Gastroesophageal sphincter (tissue), 3 donors: ENCODE data around the gene KIF26B.

Experiments used
- CTCF ChIP-seq, 4 experiments: fragments of 200-600 bp in 2 of 4; fragments of 450-650 bp in 2 of 4; sonication (generic) in 1 of 4; IDR thresholded peaks; one replicate each; pipeline ENCODE4 v1.5.1; 2017 to 2019; ENCODE audit warnings: antibody characterized with exemption in 4 of 4, mild to moderate bottlenecking in 2 of 4, moderate library complexity in 2 of 4
- POLR2AphosphoS5 ChIP-seq: sonication (generic); formaldehyde crosslinking; IDR thresholded peaks from one replicate; pipeline ENCODE4 v1.6.1; 2017; ENCODE audit warnings: antibody characterized with exemption

GRCh38 chr1:245201827-245202226 lies 47.0 kb downstream of the KIF26B start:
- TF ChIP-seq CTCF (IDR thresholded peaks at IDR 0.05), result no peak
- no peak for TF ChIP-seq POLR2AphosphoS5
